Heart left ventricle (tissue), 16 donors: Measurements from ENCODE around the gene PELI3. TPM values are rescaled to one million over a fixed set of nuclear protein-coding genes. Genes with fewer than 3 reads are reported as not detected.
"Not testable (repeated sequence)": the region's sequence is repeated elsewhere in the genome, so short reads cannot be mapped to it uniquely, and the experiment has no call there.

Experiments used
- ATAC-seq, 4 donors: fragments of 200-7000 bp; cut with Tn5 transposase; one replicate each; pipeline ENCODE4 v1.9.1; 2020 to 2022; ENCODE audit warnings: moderate library complexity in 4 of 4, mild to moderate bottlenecking in 3 of 4, moderate number of reproducible peaks in 1 of 4
- DNase-seq, 5 donors: peaks; one replicate each; pipeline ENCODE4 v3.0.0-alpha.2; 2020
- H3K27ac ChIP-seq, 12 donors: fragments of 200-600 bp; sonication (generic) in 4 of 12; one replicate each; pipeline versions ENCODE4 v1.5.0 to v1.8.0; 2016 to 2022; ENCODE audit warnings: mild to moderate bottlenecking in 2 of 12
- H3K27me3 ChIP-seq, 9 donors: fragments of 200-600 bp; sonication (generic) in 2 of 9; one replicate each; pipeline versions ENCODE4 v1.5.1 to v1.8.0; 2016 to 2022; ENCODE audit warnings: mild to moderate bottlenecking in 3 of 9
- H3K36me3 ChIP-seq, 9 donors: fragments of 200-600 bp; sonication (generic) in 2 of 9; one replicate each; pipeline versions ENCODE4 v1.5.0 to v1.8.0; 2018 to 2022; ENCODE audit warnings: mild to moderate bottlenecking in 2 of 9
- H3K4me1 ChIP-seq, 12 donors: fragments of 200-600 bp; sonication (generic) in 4 of 12; one replicate each; pipeline versions ENCODE4 v1.5.0 to v1.8.0; 2016 to 2022; ENCODE audit warnings: mild to moderate bottlenecking in 3 of 12
- H3K4me3 ChIP-seq, 12 donors: fragments of 200-600 bp; sonication (generic) in 4 of 12; one replicate each; pipeline versions ENCODE4 v1.5.0 to v1.8.0; 2017 to 2022; ENCODE audit warnings: mild to moderate bottlenecking in 9 of 12, moderate library complexity in 4 of 12
- H3K9me3 ChIP-seq, 12 donors: fragments of 200-600 bp; sonication (generic) in 4 of 12; one replicate each; pipeline versions ENCODE4 v1.5.0 to v1.8.0; 2016 to 2022; ENCODE audit warnings: mild to moderate bottlenecking in 1 of 12
- POLR2A ChIP-seq, 2 donors: fragments of 450-650 bp; IDR thresholded peaks; one replicate each; pipeline ENCODE4 v1.6.1; 2017; ENCODE audit warnings: antibody characterized with exemption in 2 of 2, mild to moderate bottlenecking in 2 of 2, moderate library complexity in 2 of 2
- WGBS, 4 donors: extraction: QIAGEN DNeasy Blood & Tissue Kit in 2 of 4; methylation state at CpG; one replicate each; pipeline versions ENCODE4 v1.1.5 to v1.1.7; 2013 to 2018; 5-methylcytosine and 5-hydroxymethylcytosine counted together
- intact Hi-C, 10 donors: fragments of 100-400 bp; cut with DNase I; formaldehyde crosslinking; loops; one replicate each; pipeline versions ENCODE4 v1.11.1 to v1.14.2; 2022
- polyA plus RNA-seq, 2 donors: library from polyadenylated mRNA; stranded (reverse); fragments of 200-250 nt; gene quantifications; one replicate each; pipeline ENCODE4 v1.2.3, GENCODE V29; 2013
- total RNA-seq, 9 donors: library from RNA; depleted of rRNA in 2 of 9; stranded (reverse); fragments of >200 nt in 2 of 9; fragmentation: NEBNext Ultra II Directional in 3 of 9; extraction: Animal tissue kit (Norgen Biotek cat#: 25700) in 3 of 9; gene quantifications; one replicate each; pipeline versions ENCODE4 v1.1.0 to v1.2.4, GENCODE V29; 2016 to 2023
- TF ChIP-seq, protein P1 (sequence below), 12 donors: fragments of 200-600 bp; sonication (generic) in 4 of 12; IDR thresholded peaks; one replicate each; pipeline versions ENCODE4 v1.5.0 to v1.8.0; 2018 to 2022; ENCODE audit warnings: antibody characterized with exemption in 12 of 12, mild to moderate bottlenecking in 5 of 12
- donor health status: ischemic (EF 13 %, LVEDD 7.1; RV severe dilation, severe dysfunction).
- donor health status: healthy with polysubstance abuse.
- donor health status: DM: no; HTN: yes; CAD: no.
- donor health status: DM: no; HTN: no; CAD: no.
- donor health status: ischemic (EF 25% LVEDD 6.9; RV normal size, moderate dysfunction).
- donor health status: ischemic (EF 25% LVEDD 5.7; RV mildly dilated, moderate dysfunction).
- donor health status: healthy.
- donor health status: DM: yes; HTN: yes; CAD: no.
- donor health status: ischemic (EF 35%, LVEDD 5.7; RV mildly dilated, moderate dysfunction).
- donor health status: nonischemic (EF 11% LVEDD 7.7; RV severe dilation, severe dysfunction).
- donor health status: DM: yes; HTN: yes; CAD: no.
- donor health status: PGD.
- donor health status: ischemic (EF 29% LVEDD 5.4; RV normal size, mild dysfunction).
- donor health status: nonischemic (EF 23%, LVEDD 6.1; RV moderate dilation, normal function).

PELI3 gene
- total and polyA plus RNA-seq, 11 donors: 5.8 to 26.2 (median 8.0) TPM

DNA sequence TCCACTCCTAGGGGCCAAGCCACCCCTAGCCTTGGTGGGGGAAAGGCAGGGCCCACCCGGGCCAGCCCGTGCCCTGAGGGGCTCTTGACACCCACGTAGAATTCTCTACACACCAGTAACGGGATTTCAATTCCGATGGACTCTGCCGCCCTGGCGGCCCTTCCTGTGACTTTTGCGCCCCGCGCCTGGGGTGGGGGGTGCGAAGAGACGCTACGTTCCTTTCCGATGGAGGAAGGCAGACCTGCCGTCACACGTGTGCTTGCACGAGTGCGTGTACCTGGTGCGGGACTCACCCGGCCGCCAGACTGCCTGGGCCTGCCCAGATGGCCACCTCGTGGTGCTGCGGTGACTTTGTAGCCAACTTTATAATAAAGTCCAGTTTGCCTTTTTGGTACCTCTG, 40.4 kb upstream of the PELI3 start:
- no peaks in the 10 kb centered on the region for H3K27me3 ChIP-seq
- H3K4me3 ChIP-seq: no peak overlapping the region
- DNase-seq: no peak
- H3K36me3 ChIP-seq: no peaks in the 10 kb centered on the region
- no peak for TF ChIP-seq POLR2A (IDR thresholded peaks at IDR 0.05)
- TF ChIP-seq, protein P1, sequence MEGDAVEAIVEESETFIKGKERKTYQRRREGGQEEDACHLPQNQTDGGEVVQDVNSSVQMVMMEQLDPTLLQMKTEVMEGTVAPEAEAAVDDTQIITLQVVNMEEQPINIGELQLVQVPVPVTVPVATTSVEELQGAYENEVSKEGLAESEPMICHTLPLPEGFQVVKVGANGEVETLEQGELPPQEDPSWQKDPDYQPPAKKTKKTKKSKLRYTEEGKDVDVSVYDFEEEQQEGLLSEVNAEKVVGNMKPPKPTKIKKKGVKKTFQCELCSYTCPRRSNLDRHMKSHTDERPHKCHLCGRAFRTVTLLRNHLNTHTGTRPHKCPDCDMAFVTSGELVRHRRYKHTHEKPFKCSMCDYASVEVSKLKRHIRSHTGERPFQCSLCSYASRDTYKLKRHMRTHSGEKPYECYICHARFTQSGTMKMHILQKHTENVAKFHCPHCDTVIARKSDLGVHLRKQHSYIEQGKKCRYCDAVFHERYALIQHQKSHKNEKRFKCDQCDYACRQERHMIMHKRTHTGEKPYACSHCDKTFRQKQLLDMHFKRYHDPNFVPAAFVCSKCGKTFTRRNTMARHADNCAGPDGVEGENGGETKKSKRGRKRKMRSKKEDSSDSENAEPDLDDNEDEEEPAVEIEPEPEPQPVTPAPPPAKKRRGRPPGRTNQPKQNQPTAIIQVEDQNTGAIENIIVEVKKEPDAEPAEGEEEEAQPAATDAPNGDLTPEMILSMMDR (IDR thresholded peaks at IDR 0.05): no peak
- H3K4me1 ChIP-seq: peaks cover 0 to 3% (median under 1%) of the 10 kb centered on the region in 12 donors
- H3K27ac ChIP-seq: no peak overlapping the region
- no peaks in the 10 kb centered on the region for H3K9me3 ChIP-seq
- ATAC-seq: no peak
- intact Hi-C loops: no loop called here
- 61 to 76% (median 68%) methylated on average over 23 of the region's 23 CpGs for WGBS, 4 donors

DNA sequence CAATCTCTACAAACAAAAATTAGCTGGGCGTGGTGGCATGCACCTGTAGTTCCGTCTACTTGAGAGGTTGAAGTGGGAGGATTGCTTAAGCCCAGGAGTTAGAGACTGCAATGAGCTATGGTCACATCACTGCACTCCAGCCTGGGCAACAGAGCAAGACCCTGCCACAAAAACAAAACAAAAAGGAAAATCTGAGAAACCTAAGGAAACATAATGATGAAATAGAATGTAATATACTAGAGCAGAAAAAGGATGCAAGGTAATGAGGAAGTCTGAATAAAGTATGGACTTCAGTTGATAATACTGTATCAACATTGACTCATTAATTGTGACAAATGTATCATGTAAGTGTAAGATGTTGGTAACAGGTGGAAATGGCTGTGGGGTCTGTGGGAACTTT, 37.8 kb upstream of the PELI3 start:
- Histone ChIP-seq H3K4me1 (no peaks in the 10 kb centered on the region), H3K9me3 (no peaks in the 10 kb centered on the region), H3K27me3 (no peaks in the 10 kb centered on the region), H3K4me3 (no peak overlapping the region), H3K27ac (no peak overlapping the region), H3K36me3 (peaks cover 0 to 14% (median 7%) of the 10 kb centered on the region in 9 donors)
- DNase-seq (no peak), ATAC-seq (no peak)
- 79 to 90% (median 85%) methylated on average over 2 of the region's 2 CpGs for WGBS, 4 donors
- intact Hi-C loops: loop anchor here in 1 of 10 donors (2.0 kb wide), 1 partner anchor 20 kb away; no protein-coding TSS in a partner anchor
- no peak for TF ChIP-seq POLR2A (IDR thresholded peaks at IDR 0.05)
- TF ChIP-seq, protein P1 (IDR thresholded peaks at IDR 0.05): no peak

DNA sequence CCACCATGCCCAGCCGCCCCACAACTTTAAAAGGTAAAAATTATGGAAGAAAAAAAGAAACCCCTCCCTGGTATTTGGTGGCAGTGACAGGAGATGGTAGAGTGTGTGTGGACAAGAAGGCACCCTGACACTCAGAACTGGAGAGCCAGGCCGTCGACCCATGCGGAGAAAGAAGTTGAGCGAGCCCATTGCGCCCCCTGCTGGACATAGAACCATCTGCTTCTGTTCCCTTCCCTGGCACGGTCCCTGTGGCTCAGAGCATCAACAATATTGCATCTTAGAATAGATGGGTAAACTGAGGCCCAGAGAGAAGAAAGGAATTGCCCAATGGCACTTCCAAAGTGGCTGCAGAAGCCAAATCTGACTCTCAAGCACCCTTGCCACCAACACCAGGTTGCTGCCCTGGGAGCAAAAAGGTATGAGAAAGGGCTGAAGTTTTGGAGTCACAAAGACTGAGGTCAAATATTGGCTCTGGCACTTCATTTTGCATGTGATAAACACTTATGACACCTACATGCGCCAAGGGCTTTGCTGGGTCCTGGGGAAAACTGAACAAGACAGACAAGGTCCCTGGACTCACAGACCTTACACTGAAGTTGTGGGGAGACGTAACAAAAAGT, 36.6 kb upstream of the PELI3 start:
- H3K36me3 ChIP-seq: peaks cover 0 to 22% (median 12%) of the 10 kb centered on the region in 9 donors
- no peaks in the 10 kb centered on the region for H3K27me3 ChIP-seq
- no peak overlapping the region for H3K4me3 ChIP-seq
- DNase-seq: peak; percentile 58 to 81 (median 71)
- TF ChIP-seq, protein P1 (IDR thresholded peaks at IDR 0.05): peak; percentile 62 to 83 (median 70)
- TF ChIP-seq POLR2A (IDR thresholded peaks at IDR 0.05): no peak
- H3K27ac ChIP-seq: no peak overlapping the region
- H3K4me1 ChIP-seq: no peaks in the 10 kb centered on the region
- whole genome bisulfite sequencing, 4 donors: 27 to 31% (median 30%) methylated on average over 9 of the region's 9 CpGs
- ATAC-seq: peak in 3 of 4 donors; percentile 78
- intact Hi-C loops: loop anchor here in 7 of 10 donors (1.0 to 2.0 kb wide), 4 partner anchors 21 to 23 kb away; no protein-coding TSS in a partner anchor
- H3K9me3 ChIP-seq: no peaks in the 10 kb centered on the region

DNA sequence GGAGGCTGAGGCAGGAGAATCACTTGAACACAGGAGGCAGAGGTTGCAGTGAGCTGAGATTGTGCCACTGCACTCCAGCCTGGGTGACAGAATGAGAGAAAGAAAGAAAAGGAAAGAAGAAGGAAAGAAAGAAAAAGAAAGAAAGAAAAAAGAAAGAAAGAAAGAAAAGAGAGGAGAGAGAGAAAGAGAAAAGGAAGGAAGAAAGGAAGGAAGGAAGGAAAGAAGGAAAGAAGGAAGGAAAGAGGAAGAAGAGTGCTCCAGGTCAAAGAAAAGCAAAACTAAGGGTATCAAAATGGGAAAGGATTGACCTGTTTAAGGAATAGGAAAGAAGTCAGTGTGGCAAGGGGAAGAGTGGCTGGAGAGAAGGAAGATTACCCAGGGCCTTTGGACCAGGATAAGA, 35.4 kb upstream of the PELI3 start:
- not testable (repeated sequence) for H3K27me3 ChIP-seq, H3K4me3 ChIP-seq, H3K9me3 ChIP-seq, H3K4me1 ChIP-seq, H3K27ac ChIP-seq, DNase-seq, ATAC-seq
- H3K36me3 ChIP-seq: peaks cover 0 to 34% (median 23%) of the 10 kb centered on the region in 9 donors
- intact Hi-C loops: loop anchor here in 1 of 10 donors (2.0 kb wide), 1 partner anchor 24 kb away; no protein-coding TSS in a partner anchor

DNA sequence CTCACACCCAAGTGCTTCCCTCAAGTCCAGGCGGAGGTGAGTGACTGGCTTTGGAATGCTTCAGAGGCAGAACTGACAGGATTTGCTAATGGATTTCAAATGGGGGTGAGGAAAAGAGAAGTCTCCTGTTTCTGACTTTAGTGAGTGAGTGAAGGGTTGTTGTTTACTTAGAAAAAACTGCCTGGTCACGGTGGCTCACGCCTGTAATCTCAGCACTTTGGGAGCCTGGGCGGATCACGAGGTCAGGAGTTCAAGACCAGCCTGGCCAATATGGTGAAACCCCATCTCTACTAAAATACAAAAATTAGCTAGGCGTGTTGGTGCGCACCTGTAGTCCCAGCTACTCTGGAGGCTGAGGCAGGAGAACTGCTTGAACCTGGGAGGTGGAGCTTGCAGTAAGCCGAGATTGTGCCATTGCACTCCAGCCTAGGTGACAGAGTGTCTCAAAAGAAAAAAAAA, 34.8 kb upstream of the PELI3 start:
- H3K4me1 ChIP-seq, ATAC-seq, H3K27me3 ChIP-seq, H3K9me3 ChIP-seq, DNase-seq, H3K27ac ChIP-seq, H3K4me3 ChIP-seq: not testable (repeated sequence)
- peaks cover 0 to 39% (median 28%) of the 10 kb centered on the region in 9 donors for H3K36me3 ChIP-seq
- 86 to 91% (median 89%) methylated on average over 8 of the region's 8 CpGs for WGBS, 4 donors
- intact Hi-C loops: loop anchor here in 1 of 10 donors (2.0 kb wide), 1 partner anchor 25 kb away; no protein-coding TSS in a partner anchor
